ENCODE data around the gene CD101. TPM values are rescaled to one million over a fixed set of nuclear protein-coding genes. Genes with fewer than 3 reads are reported as not detected.

Gene CD101
- total RNA-seq, 1 experiment from 2014 or later: 1.8 TPM

- Mint-ChIP-seq H3K27me3 (ENCODE audit: low read depth) (no peaks in the 10 kb centered on the region), H3K4me3 (no peak overlapping the region), H3K27ac (no peak overlapping the region), H3K4me1 (peaks cover 11 to 25% of the 10 kb centered on the region in 2 experiments), H3K9me3 (peaks cover 0 to 2% of the 10 kb centered on the region in 2 experiments; a peak in 1 of 5 replicates), H3K36me3 (ENCODE audit: insufficient read depth in 1 of 3, low read depth in 3 of 3) (no peaks in the 10 kb centered on the region)
- H4K5ac ChIP-seq (ENCODE audit: insufficient read length, low read depth, low read length): no peak overlapping the region
- no peak overlapping the region for H2BK20ac ChIP-seq (ENCODE audit: low read depth, low read length, poor library complexity, severe bottlenecking)
- no peak overlapping the region for H2AFZ ChIP-seq (ENCODE audit: low read length)
- H3K14ac ChIP-seq (ENCODE audit: insufficient read depth, low read length): no peak overlapping the region
- H3K4ac ChIP-seq (ENCODE audit: low read depth, low read length): no peak overlapping the region
- H3K79me2 ChIP-seq (ENCODE audit: insufficient read depth, low read length): no peaks in the 10 kb centered on the region
- H3K27me3 ChIP-seq (ENCODE audit: insufficient read depth, low read length): no peaks in the 10 kb centered on the region
- DNase-seq: peak; percentile 60
- H2BK15ac ChIP-seq (ENCODE audit: low read depth, low read length): no peak overlapping the region
- H3K23me2 ChIP-seq (ENCODE audit: insufficient read length, low read depth, low read length, poor library complexity, severe bottlenecking): no peaks in the 10 kb centered on the region
- no peak overlapping the region for H2AK5ac ChIP-seq (ENCODE audit: insufficient read length, low read length)
- H3K9me3 ChIP-seq (ENCODE audit: control insufficient read depth, low read depth, low read length): no peaks in the 10 kb centered on the region
- no peak overlapping the region for H4K91ac ChIP-seq (ENCODE audit: insufficient read length, low read depth, low read length)
- H3K27ac ChIP-seq (ENCODE audit: insufficient read length, low read depth, low read length): no peak overlapping the region
- no peaks in the 10 kb centered on the region for H3K79me1 ChIP-seq (ENCODE audit: insufficient read depth, low read depth, low read length, poor library complexity, severe bottlenecking)
- no peak overlapping the region for H3K18ac ChIP-seq (ENCODE audit: insufficient read length, low read depth, low read length)
- H2BK120ac ChIP-seq (ENCODE audit: low read depth, low read length, poor library complexity, severe bottlenecking): no peak overlapping the region
- H2BK12ac ChIP-seq (ENCODE audit: insufficient read length, low read depth, low read length): no peak overlapping the region
- no peak overlapping the region for H3K23ac ChIP-seq (ENCODE audit: insufficient read length, low read depth, low read length)
- no peak overlapping the region for H3K4me2 ChIP-seq (ENCODE audit: insufficient read depth, insufficient read length, low read length)
- H3K9ac ChIP-seq (ENCODE audit: extremely low read depth, insufficient read length, low read length): no peak overlapping the region
- no peak overlapping the region for H4K8ac ChIP-seq (replicated peaks; ENCODE audit: insufficient read length, low read depth, low read length)
- H2BK5ac ChIP-seq (ENCODE audit: insufficient read length, low read length): no peak overlapping the region
- WGBS (ENCODE audit: extremely low coverage, insufficient read length, low lambda C conversion rate): no CpG with 5 or more reads among the region's 6 CpGs
- H4K20me1 ChIP-seq (ENCODE audit: control insufficient read depth, insufficient read depth, insufficient read length): no peaks in the 10 kb centered on the region
- H3K56ac ChIP-seq (ENCODE audit: insufficient read length, low read depth, low read length): no peak overlapping the region
- TF ChIP-seq, protein P1, sequence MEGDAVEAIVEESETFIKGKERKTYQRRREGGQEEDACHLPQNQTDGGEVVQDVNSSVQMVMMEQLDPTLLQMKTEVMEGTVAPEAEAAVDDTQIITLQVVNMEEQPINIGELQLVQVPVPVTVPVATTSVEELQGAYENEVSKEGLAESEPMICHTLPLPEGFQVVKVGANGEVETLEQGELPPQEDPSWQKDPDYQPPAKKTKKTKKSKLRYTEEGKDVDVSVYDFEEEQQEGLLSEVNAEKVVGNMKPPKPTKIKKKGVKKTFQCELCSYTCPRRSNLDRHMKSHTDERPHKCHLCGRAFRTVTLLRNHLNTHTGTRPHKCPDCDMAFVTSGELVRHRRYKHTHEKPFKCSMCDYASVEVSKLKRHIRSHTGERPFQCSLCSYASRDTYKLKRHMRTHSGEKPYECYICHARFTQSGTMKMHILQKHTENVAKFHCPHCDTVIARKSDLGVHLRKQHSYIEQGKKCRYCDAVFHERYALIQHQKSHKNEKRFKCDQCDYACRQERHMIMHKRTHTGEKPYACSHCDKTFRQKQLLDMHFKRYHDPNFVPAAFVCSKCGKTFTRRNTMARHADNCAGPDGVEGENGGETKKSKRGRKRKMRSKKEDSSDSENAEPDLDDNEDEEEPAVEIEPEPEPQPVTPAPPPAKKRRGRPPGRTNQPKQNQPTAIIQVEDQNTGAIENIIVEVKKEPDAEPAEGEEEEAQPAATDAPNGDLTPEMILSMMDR (conservative IDR thresholded peaks at IDR 0.05): peak; percentile 22; the same call in 2 of the 3 replicates
- H3K4me1 ChIP-seq (ENCODE audit: insufficient read depth, low read length): no peaks in the 10 kb centered on the region; the same call in 1 of the 2 replicates
- no peak overlapping the region for H3T11ph ChIP-seq (ENCODE audit: low read length)
Observed at GRCh38 chr1:117036018-117036461, 34.5 kb downstream of the CD101 start.

All from H9 (cell line).